Measurements from ENCODE around the gene RAB4A.

DNA sequence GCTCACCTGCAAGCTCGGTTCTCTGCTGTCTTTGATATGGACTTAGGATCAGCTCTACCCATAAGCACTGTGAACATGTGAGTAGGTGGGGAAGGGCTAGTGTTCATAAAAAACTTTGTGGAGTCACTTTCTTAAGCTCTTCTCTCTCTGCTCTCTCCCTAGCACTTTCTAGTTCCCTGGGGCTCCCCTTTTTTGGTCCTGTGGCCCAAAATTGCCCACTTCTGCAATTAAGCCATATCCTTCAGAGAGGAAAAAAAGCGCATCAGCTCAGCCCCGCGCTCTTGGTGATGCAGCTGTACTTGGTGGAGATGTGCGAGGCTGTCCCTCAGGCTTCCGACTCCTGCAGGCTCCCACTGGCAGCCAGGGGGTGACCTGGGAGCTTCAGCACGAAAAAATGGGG lies 48.6 kb downstream of the RAB4A start:
- TF ChIP-seq POLR2A (IDR thresholded peaks at IDR 0.05; ENCODE audit: low read length), result no peak
- TF ChIP-seq GATA1 (IDR thresholded peaks at IDR 0.05; ENCODE audit: low read depth, low read length), result no peak

All from erythroblast (primary cell).